ENCODE results near the gene COX10. TPM values are rescaled to one million over a fixed set of nuclear protein-coding genes. Genes with fewer than 3 reads are reported as not detected.

Gene COX10
- total RNA-seq, 1 donor from 2014 or later, result 22.6 TPM

DNA sequence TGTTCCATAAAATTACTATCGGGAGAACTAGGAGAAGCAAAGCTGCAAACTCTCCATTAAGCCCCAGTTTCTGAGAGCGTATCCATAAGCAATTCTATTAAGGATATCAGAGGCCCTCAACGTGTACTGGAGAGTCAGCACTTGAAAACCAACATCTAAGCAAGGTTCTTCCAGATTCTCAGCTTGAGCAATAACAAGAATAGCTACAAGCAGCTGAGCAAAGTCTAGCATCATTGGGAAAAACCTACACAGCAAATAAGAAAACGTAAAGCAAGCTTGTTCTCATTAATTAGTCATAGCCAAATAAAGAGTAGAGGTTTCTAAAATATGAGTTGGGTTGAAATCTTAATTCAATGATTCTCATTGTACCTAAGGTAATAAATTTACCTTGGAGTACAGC lies 26.9 kb upstream of the COX10 start:
- Histone ChIP-seq H3K36me3 (ENCODE audit: control insufficient read depth, insufficient read depth, low read length) (no peaks in the 10 kb centered on the region), H3K4me3 (ENCODE audit: low read depth, low read length) (no peak overlapping the region), H3K27me3 (ENCODE audit: control insufficient read depth, insufficient read depth, low read length) (no peaks in the 10 kb centered on the region)
- TF ChIP-seq, protein P1, sequence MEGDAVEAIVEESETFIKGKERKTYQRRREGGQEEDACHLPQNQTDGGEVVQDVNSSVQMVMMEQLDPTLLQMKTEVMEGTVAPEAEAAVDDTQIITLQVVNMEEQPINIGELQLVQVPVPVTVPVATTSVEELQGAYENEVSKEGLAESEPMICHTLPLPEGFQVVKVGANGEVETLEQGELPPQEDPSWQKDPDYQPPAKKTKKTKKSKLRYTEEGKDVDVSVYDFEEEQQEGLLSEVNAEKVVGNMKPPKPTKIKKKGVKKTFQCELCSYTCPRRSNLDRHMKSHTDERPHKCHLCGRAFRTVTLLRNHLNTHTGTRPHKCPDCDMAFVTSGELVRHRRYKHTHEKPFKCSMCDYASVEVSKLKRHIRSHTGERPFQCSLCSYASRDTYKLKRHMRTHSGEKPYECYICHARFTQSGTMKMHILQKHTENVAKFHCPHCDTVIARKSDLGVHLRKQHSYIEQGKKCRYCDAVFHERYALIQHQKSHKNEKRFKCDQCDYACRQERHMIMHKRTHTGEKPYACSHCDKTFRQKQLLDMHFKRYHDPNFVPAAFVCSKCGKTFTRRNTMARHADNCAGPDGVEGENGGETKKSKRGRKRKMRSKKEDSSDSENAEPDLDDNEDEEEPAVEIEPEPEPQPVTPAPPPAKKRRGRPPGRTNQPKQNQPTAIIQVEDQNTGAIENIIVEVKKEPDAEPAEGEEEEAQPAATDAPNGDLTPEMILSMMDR (IDR thresholded peaks at IDR 0.05; ENCODE audit: insufficient read depth, low read length, poor library complexity, severe bottlenecking), result no peak
- no peak for DNase-seq (ENCODE audit: low read depth)

DNA sequence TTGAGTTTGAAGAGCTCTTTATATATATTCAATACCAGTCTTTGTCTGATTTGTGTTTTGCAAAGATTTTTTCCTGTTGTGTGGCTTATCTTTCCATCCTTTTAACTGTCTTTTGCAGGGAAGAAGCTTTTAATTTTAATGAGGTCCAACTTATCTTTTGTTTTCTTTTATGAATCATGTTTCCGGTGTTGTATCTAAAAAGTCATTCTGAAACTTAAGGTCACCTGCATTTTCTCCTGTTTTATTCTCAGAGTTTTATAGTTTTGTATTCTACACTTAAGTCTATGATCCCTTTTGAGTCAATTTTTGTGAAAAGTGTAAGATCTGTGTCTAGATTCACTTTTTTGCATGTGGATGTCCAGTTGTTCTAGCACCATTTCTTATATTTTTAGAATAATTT lies 24.6 kb upstream of the COX10 start:
- H3K27me3 ChIP-seq (ENCODE audit: control insufficient read depth, insufficient read depth, low read length), result no peaks in the 10 kb centered on the region
- no peaks in the 10 kb centered on the region for H3K36me3 ChIP-seq (ENCODE audit: control insufficient read depth, insufficient read depth, low read length)
- TF ChIP-seq, protein P1 (IDR thresholded peaks at IDR 0.05; ENCODE audit: insufficient read depth, low read length, poor library complexity, severe bottlenecking), result no peak
- H3K4me3 ChIP-seq (ENCODE audit: low read depth, low read length), result no peak overlapping the region
- no peak for DNase-seq (ENCODE audit: low read depth)

DNA sequence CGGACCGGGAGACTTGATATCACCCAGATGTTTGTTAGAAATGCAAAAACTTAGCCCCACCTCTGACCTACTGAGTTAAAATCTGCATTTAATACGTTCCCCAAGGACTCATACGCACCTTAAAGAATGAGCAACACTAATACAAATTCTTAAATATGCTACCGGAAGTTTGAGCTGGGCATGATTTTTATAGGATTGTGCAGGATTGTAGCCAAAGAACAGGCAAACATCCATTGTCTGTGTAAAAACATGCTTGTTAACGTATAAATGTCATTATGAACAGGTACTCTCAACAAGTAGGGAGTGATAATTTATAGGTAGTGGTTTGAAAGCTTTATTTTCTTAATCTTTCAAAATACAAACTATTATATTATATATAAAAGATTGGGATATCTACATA lies 22.3 kb upstream of the COX10 start:
- H3K36me3 ChIP-seq (ENCODE audit: control insufficient read depth, insufficient read depth, low read length), result no peaks in the 10 kb centered on the region
- DNase-seq (ENCODE audit: low read depth), result no peak
- TF ChIP-seq, protein P1 (IDR thresholded peaks at IDR 0.05; ENCODE audit: insufficient read depth, low read length, poor library complexity, severe bottlenecking), result no peak
- no peak overlapping the region for H3K4me3 ChIP-seq (ENCODE audit: low read depth, low read length)
- no peaks in the 10 kb centered on the region for H3K27me3 ChIP-seq (ENCODE audit: control insufficient read depth, insufficient read depth, low read length)

DNA sequence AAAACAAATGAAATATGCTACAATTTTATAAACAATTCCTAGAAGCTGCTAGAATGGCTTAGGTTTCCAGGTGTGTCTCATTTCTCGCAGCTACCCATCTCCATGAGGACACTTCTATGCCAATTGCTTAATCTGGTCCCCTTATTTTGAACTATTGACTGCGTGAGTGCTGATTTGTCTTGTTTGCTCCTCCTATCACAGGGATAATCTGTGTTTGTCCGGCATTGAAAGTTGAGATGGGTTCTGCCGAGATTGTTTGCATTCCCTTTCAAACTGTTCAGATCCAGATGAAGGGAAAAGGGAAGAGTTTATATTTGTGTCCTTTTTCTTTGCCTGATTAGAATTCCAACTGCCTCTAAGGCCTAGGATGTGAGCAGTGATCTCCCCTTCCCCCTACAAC lies 21.7 kb upstream of the COX10 start:
- no peak overlapping the region for H3K4me3 ChIP-seq (ENCODE audit: low read depth, low read length)
- TF ChIP-seq, protein P1 (IDR thresholded peaks at IDR 0.05; ENCODE audit: insufficient read depth, low read length, poor library complexity, severe bottlenecking), result no peak
- no peaks in the 10 kb centered on the region for H3K27me3 ChIP-seq (ENCODE audit: control insufficient read depth, insufficient read depth, low read length)
- no peaks in the 10 kb centered on the region for H3K36me3 ChIP-seq (ENCODE audit: control insufficient read depth, insufficient read depth, low read length)
- no peak for DNase-seq (ENCODE audit: low read depth)

DNA sequence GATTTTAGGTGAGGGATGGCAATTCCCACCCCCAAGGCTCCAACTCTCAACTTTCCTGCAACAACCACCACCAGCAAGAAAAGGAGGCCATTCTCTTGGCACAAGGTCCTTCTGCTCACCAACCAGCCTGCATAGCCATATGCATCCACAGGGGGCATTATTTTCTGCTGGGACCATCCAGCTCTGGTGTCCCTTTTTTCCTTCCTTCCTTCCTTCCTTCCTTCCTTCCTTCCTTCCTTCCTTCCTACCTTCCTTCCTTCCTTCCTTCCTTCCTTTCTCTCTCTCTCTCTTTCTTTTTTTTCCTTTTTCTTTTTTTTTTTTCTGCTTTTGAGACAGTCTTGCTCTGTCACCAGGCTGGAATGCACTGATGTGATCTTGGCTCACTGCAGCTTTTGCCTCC lies 21.1 kb upstream of the COX10 start:
- DNase-seq (ENCODE audit: low read depth), result no peak

DNA sequence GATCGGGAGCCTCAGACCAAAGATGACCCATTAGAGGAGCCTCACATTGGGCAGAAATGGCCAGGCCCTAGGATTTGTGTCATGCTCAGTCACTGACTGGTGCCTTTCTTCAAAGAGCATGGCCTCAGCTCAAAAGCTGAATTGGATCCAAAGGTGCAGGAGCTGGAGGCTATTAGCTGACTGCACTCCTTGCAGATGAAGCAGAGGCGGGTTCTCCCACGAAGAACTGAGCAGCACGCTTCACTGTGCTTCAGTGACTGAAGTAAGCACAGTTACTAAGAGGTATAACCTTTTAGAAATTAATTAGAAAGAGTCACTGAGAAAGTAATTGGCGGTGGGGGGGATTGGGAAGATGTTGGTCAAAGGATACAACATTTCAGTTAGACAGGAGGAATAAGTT lies 18.7 kb upstream of the COX10 start:
- Histone ChIP-seq H3K4me3 (ENCODE audit: low read depth, low read length) (no peak overlapping the region), H3K36me3 (ENCODE audit: control insufficient read depth, insufficient read depth, low read length) (no peaks in the 10 kb centered on the region), H3K27me3 (ENCODE audit: control insufficient read depth, insufficient read depth, low read length) (no peaks in the 10 kb centered on the region)
- TF ChIP-seq, protein P1 (IDR thresholded peaks at IDR 0.05; ENCODE audit: insufficient read depth, low read length, poor library complexity, severe bottlenecking), result no peak
- no peak for DNase-seq (ENCODE audit: low read depth)

More for the DNA sequence above, 21.1 kb upstream of the COX10 start:
- TF ChIP-seq, protein P1 (IDR thresholded peaks at IDR 0.05; ENCODE audit: insufficient read depth, low read length, poor library complexity, severe bottlenecking), result peak; percentile 27
- Histone ChIP-seq H3K36me3 (ENCODE audit: control insufficient read depth, insufficient read depth, low read length) (no peaks in the 10 kb centered on the region), H3K4me3 (ENCODE audit: low read depth, low read length) (no peak overlapping the region), H3K27me3 (ENCODE audit: control insufficient read depth, insufficient read depth, low read length) (no peaks in the 10 kb centered on the region)

Measured in kidney epithelial cell (primary cell).